ENCODE results near the gene ASB3. TPM values are rescaled to one million over a fixed set of nuclear protein-coding genes. Genes with fewer than 3 reads are reported as not detected.

ASB3 gene
- total and polyA plus RNA-seq, 8 donors = 0.58 to 53.6 (median 5.7) TPM

DNA sequence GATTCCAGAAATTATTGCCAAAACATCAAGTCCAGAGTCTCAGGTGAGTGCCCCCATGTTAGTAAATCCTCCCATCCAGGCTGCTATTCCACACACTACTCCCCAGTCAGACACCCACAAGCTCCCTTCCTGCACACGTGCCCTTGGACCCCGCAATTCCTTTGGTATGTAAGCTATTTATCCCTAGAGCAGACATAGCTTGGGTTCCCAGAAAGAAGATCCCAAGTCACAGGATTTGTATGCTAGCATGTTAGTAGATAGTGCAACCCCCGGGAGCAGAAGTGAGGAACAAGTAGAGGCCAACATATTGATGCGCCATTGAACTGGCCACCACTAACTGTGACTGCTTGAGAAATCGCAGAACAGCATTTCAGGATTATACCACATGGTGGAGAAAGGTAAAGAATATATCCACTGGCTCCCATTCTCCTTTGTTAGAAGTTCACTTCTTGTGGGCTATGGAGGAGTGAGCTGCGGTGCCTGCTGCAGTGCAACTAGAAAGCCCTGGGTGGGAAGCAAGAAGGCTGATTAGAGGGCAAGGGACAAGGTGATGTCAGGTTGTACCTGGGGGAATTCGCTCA is 156.6 kb downstream of the ASB3 start:
- Histone ChIP-seq H3K27me3 (no peaks in the 10 kb centered on the region), H3K4me1 (peaks cover 0 to 4% (median 0%) of the 10 kb centered on the region in 4 donors), H3K4me3 (no peak overlapping the region), H3K9me3 (no peaks in the 10 kb centered on the region), H3K27ac (no peak overlapping the region), H3K36me3 (no peaks in the 10 kb centered on the region)
- DNase-seq = no peak
- TF ChIP-seq, protein P1, sequence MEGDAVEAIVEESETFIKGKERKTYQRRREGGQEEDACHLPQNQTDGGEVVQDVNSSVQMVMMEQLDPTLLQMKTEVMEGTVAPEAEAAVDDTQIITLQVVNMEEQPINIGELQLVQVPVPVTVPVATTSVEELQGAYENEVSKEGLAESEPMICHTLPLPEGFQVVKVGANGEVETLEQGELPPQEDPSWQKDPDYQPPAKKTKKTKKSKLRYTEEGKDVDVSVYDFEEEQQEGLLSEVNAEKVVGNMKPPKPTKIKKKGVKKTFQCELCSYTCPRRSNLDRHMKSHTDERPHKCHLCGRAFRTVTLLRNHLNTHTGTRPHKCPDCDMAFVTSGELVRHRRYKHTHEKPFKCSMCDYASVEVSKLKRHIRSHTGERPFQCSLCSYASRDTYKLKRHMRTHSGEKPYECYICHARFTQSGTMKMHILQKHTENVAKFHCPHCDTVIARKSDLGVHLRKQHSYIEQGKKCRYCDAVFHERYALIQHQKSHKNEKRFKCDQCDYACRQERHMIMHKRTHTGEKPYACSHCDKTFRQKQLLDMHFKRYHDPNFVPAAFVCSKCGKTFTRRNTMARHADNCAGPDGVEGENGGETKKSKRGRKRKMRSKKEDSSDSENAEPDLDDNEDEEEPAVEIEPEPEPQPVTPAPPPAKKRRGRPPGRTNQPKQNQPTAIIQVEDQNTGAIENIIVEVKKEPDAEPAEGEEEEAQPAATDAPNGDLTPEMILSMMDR (IDR thresholded peaks at IDR 0.05) = no peak
- TF ChIP-seq POLR2AphosphoS5 (IDR thresholded peaks at IDR 0.05) (no peak), EP300 (IDR thresholded peaks at IDR 0.05) (no peak), POLR2A (IDR thresholded peaks at IDR 0.05) (no peak)
- 82 to 90% (median 88%) methylated on average over 7 of the region's 7 CpGs for WGBS, 5 donors
- intact Hi-C loops (cut with DNase I; ENCODE audit: low total_unique reads) = no loop called here

DNA sequence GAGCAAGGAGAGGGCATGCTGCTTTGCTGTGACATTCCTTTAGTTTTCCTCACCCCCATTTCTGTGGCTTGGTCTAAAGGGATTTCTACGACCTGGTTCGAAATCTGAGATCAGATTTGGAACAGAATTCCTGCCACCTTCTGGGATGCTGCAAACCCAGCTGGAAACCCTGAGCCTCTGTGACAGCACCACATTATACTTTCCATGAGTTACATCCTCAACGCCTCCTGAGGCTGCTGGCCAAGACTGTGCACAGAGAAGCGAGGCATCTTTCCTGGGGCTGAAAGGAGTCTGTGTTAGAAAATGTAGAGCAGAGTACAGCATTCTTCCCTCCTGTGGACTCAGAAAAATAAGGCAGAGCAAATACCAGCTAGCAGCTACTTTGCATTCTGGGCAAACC is 157.3 kb downstream of the ASB3 start:
- no peak for TF ChIP-seq POLR2A (IDR thresholded peaks at IDR 0.05)
- no peak for TF ChIP-seq POLR2AphosphoS5 (IDR thresholded peaks at IDR 0.05)
- TF ChIP-seq EP300 (IDR thresholded peaks at IDR 0.05) = no peak
- TF ChIP-seq, protein P1 (IDR thresholded peaks at IDR 0.05) = no peak
- Histone ChIP-seq H3K4me1 (peaks cover 0 to 4% (median 0%) of the 10 kb centered on the region in 4 donors), H3K27me3 (no peaks in the 10 kb centered on the region), H3K9me3 (no peaks in the 10 kb centered on the region), H3K36me3 (no peaks in the 10 kb centered on the region), H3K4me3 (no peak overlapping the region), H3K27ac (no peak overlapping the region)
- 56 to 71% (median 68%) methylated on average over 4 of the region's 4 CpGs for WGBS, 5 donors
- intact Hi-C loops (cut with DNase I; ENCODE audit: low total_unique reads) = no loop called here
- DNase-seq = peak in 1 of 2 donors; percentile 9

DNA sequence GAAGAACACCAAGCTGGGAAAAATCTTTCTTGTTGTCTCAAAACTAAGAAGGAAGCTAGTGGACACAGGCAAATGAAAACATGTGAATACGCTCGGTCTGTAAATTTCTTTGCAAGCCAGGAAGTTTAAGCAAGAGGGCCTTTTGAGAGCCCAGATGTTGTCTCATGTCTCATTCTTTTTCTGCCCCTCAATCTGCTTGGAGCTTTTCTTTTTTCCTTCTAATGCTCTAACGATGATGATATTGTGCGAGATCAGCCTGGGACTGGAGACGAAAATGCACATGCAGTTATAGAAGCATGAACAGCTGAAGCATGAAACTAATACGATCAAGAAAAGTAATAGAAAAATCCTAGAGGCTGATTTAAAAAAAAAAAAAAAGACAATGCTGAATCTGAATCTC is 157.8 kb downstream of the ASB3 start:
- Histone ChIP-seq H3K36me3 (no peaks in the 10 kb centered on the region), H3K27ac (no peak overlapping the region), H3K27me3 (no peaks in the 10 kb centered on the region), H3K9me3 (peaks cover 0 to 2% (median 0%) of the 10 kb centered on the region in 4 donors), H3K4me1 (peaks cover 0 to 4% (median 0%) of the 10 kb centered on the region in 4 donors), H3K4me3 (no peak overlapping the region)
- no peak for DNase-seq
- 73 to 88% (median 86%) methylated on average over 6 of the region's 6 CpGs for WGBS, 5 donors
- intact Hi-C loops (cut with DNase I; ENCODE audit: low total_unique reads) = no loop called here
- TF ChIP-seq, protein P1 (IDR thresholded peaks at IDR 0.05) = no peak
- TF ChIP-seq POLR2A (IDR thresholded peaks at IDR 0.05) (no peak), EP300 (IDR thresholded peaks at IDR 0.05) (no peak), POLR2AphosphoS5 (IDR thresholded peaks at IDR 0.05) (no peak)

DNA sequence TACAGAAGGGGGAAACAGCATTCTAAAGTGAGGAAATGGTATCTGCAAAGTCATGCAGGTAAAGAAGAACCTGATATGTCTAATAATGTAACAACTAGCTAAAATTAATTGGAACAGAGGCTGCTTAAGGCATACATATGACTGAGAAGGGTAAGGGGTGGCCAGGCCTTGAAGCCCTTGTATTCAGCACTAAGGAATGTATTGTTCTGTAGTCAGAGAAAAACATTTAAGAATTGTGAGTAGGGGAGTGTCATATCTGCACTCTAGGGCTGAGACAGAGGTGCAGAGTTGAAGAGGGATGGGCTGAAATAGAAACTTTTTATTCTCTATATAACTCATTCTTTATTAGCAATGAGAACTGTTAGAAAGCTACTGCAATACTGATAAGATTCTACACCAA is 164.6 kb downstream of the ASB3 start:
- H3K27ac ChIP-seq = no peak overlapping the region
- no peaks in the 10 kb centered on the region for H3K27me3 ChIP-seq
- intact Hi-C loops (cut with DNase I; ENCODE audit: low total_unique reads) = no loop called here
- no peak overlapping the region for H3K4me3 ChIP-seq
- DNase-seq = no peak
- no peaks in the 10 kb centered on the region for H3K36me3 ChIP-seq
- peaks cover 0 to 5% (median 0%) of the 10 kb centered on the region in 4 donors for H3K9me3 ChIP-seq
- TF ChIP-seq POLR2AphosphoS5 (IDR thresholded peaks at IDR 0.05) (no peak), EP300 (IDR thresholded peaks at IDR 0.05) (no peak), POLR2A (IDR thresholded peaks at IDR 0.05) (no peak)
- TF ChIP-seq, protein P1 (IDR thresholded peaks at IDR 0.05) = no peak
- H3K4me1 ChIP-seq = no peaks in the 10 kb centered on the region

Measured in stomach (tissue), 9 donors.